Measurements from ENCODE around the gene EHBP1. TPM values are rescaled to one million over a fixed set of nuclear protein-coding genes. Genes with fewer than 3 reads are reported as not detected.

Gene EHBP1
- total RNA-seq, 4 donors from 2014 or later = 52.6 to 167 (median 135) TPM

DNA sequence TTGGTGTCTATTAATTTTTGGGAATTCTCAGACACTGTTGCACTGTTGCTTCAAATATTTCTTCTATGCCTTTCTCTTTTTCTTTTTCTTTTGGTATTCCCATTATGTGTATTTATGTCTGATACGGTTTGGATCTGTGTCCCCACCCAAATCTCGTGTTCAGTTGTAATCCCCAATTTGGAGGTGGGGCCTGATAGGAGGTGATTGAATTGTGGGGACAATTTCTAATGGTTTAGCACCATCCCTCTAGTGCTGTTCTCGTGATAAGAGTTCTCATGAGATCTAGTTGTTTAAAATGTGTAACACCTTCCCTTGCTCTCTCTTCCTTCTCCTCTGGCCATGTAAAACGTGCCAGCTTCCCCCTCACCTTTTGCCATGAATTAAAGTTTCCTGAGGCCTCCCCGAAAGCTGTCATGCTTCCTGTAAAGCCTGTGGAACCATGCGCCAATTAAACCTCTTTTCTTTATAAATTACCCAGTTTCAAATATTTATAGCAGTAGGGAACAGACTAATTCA lies 26.8 kb downstream of the EHBP1 start:
- Histone ChIP-seq H3K4me1 (no peaks in the 10 kb centered on the region), H3K36me3 (no peaks in the 10 kb centered on the region), H3K27me3 (no peaks in the 10 kb centered on the region), H3K27ac (no peak overlapping the region), H3K4me3 (no peak overlapping the region), H3K9me3 (peaks cover 2 to 6% of the 10 kb centered on the region in 2 donors)
- TF ChIP-seq, protein P1, sequence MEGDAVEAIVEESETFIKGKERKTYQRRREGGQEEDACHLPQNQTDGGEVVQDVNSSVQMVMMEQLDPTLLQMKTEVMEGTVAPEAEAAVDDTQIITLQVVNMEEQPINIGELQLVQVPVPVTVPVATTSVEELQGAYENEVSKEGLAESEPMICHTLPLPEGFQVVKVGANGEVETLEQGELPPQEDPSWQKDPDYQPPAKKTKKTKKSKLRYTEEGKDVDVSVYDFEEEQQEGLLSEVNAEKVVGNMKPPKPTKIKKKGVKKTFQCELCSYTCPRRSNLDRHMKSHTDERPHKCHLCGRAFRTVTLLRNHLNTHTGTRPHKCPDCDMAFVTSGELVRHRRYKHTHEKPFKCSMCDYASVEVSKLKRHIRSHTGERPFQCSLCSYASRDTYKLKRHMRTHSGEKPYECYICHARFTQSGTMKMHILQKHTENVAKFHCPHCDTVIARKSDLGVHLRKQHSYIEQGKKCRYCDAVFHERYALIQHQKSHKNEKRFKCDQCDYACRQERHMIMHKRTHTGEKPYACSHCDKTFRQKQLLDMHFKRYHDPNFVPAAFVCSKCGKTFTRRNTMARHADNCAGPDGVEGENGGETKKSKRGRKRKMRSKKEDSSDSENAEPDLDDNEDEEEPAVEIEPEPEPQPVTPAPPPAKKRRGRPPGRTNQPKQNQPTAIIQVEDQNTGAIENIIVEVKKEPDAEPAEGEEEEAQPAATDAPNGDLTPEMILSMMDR (IDR thresholded peaks at IDR 0.05) = no peak
- TF ChIP-seq POLR2A (IDR thresholded peaks at IDR 0.05) = no peak
- no peak for DNase-seq
- intact Hi-C loops (cut with DNase I; ENCODE audit: low total_unique reads) = no loop called here

DNA sequence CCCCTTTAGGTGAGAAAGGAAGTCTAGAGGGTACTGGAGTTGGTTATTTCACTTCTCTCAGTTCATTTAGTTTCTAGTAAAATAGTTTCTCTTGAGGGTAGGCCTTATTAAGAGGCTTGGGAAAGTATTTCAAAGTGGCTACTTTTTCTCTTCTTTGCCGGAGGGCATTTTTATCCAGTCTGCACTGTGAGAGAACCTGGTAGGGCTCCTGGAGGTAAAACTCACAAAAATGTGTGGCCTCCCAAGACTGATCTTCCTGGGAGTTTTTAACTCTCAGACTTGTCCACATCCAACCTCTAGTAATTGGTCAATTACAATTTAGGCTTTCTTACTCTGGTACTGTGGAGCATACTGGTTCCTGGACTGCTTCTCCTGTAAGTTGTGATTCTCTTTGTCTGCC lies 28.0 kb downstream of the EHBP1 start:
- Histone ChIP-seq H3K36me3 (no peaks in the 10 kb centered on the region), H3K27me3 (no peaks in the 10 kb centered on the region), H3K4me1 (no peaks in the 10 kb centered on the region), H3K9me3 (peaks cover 2 to 6% of the 10 kb centered on the region in 2 donors), H3K4me3 (no peak overlapping the region), H3K27ac (no peak overlapping the region)
- TF ChIP-seq, protein P1 (IDR thresholded peaks at IDR 0.05) = no peak
- no peak for TF ChIP-seq POLR2A (IDR thresholded peaks at IDR 0.05)
- intact Hi-C loops (cut with DNase I; ENCODE audit: low total_unique reads) = no loop called here
- DNase-seq = no peak

DNA sequence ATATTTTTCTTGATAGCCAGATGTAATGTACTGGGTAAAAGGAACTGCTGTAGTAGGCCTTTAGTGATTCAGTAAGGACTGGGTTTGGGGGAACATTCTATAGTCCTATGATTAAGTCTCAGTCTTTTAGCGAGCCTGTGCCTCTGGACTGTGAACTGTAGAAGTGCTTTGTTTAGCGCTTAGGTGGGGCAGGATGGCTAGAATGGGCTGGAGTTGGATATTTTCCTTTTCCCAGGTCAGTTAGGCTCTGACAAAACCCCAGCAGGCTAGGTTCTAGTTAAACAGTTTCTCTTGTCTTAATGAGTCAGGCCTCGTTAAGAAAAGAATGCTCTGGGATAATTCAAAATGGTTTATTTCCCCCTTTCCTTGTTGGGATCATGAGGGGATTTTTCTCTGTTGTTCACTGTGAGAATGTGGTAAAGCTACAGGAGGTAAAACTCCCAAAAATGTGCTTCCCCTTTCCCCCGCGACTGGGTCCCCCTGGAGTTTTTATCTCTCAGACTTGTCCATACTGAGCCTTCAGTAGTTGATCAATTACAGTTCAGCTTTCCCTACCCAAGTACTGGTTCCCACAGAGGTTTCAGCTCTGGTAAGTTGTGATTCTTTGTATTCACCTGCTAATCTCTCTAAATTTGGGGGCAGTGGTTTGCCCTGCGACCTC lies 31.5 kb downstream of the EHBP1 start:
- no peak overlapping the region for H3K4me3 ChIP-seq
- DNase-seq = no peak
- H3K36me3 ChIP-seq = no peaks in the 10 kb centered on the region
- H3K27ac ChIP-seq = no peak overlapping the region
- TF ChIP-seq POLR2A (IDR thresholded peaks at IDR 0.05) = no peak
- TF ChIP-seq, protein P1 (IDR thresholded peaks at IDR 0.05) = no peak
- H3K4me1 ChIP-seq = peaks cover 0 to 8% of the 10 kb centered on the region in 2 donors
- no peaks in the 10 kb centered on the region for H3K9me3 ChIP-seq
- intact Hi-C loops (cut with DNase I; ENCODE audit: low total_unique reads) = no loop called here
- H3K27me3 ChIP-seq = no peaks in the 10 kb centered on the region

DNA sequence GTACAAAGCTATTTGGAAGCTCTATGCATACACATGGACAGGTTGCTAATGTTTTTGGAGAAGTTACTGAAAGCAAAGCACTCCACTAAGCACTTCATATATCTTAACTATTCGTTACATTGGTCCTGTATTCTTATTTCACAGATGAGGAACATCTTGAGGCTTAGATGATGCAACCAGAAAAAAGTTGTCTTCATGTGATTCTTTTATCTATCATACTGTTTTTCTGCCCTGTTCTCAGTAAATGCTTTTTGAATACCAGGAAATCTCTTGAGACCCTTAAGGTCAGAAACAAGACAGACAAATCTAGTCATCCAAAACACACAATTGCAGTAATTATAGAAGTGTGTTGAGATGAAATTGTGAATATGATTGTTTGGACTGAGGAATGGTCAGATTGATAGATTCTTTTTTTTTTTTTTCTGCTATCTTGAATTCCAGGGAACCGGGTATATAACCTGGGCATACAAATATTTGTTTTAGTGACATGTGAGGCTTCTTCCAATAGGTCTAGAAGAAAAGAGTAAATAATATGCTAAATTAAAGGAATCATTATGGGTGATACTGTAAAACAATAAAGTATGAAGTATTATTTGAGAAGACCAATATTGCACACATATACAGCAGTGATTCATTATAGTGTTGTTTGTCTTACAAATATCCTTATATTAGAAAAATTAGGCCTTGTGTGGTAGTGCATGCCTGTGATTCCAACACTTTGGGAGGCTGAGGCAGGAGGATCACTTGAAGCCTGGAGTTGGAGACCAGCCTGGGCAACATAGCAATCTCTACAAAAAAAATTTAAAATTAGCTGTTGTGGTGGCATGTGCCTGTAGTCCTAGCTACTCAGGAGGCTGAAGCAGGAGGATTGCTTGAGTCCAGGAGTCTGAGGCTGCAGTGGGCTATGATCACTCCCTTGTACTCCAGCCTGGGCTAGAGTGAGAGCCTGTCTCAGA lies 33.7 kb downstream of the EHBP1 start:
- H3K4me1 ChIP-seq = peaks cover 0 to 8% of the 10 kb centered on the region in 2 donors

More for the DNA sequence above, 33.7 kb downstream of the EHBP1 start:
- DNase-seq = no peak
- H3K27ac ChIP-seq = no peak overlapping the region
- no peaks in the 10 kb centered on the region for H3K36me3 ChIP-seq
- H3K9me3 ChIP-seq = no peaks in the 10 kb centered on the region
- no peak overlapping the region for H3K4me3 ChIP-seq
- intact Hi-C loops (cut with DNase I; ENCODE audit: low total_unique reads) = no loop called here
- no peak for TF ChIP-seq POLR2A (IDR thresholded peaks at IDR 0.05)
- TF ChIP-seq, protein P1 (IDR thresholded peaks at IDR 0.05) = no peak
- no peaks in the 10 kb centered on the region for H3K27me3 ChIP-seq

All from uterus (tissue), 4 donors.